HepG2 (cell line): Measurements from ENCODE around the gene DIP2C. TPM values are rescaled to one million over a fixed set of nuclear protein-coding genes. Genes with fewer than 3 reads are reported as not detected.

Experiments used
- ATAC-seq: fragments of 200-7000 bp; cut with Tn5 transposase; 3 replicates; pipeline ENCODE4 v1.9.1; 2020; ENCODE audit warnings: mild to moderate bottlenecking, moderate library complexity
- BruUV-seq: library from RNA; stranded (reverse); fragments of 400-500 nt; replicated peaks from 2 replicates; lab custom pipeline; 2021; lab: Mats Ljungman, UMichigan
- CTCF ChIA-PET: fragments of 300-600 bp; formaldehyde crosslinking; extraction: SDS; loops from one replicate; lab custom pipeline; 2021; ENCODE audit warnings: low total read pairs, inconsistent platforms, low intra/inter-chr PET ratio; lab: Yijun Ruan, JAX
- POLR2A ChIA-PET: fragments of 350-600 bp; sonication (Branson Sonifier 250); formaldehyde crosslinking; loops from one replicate; lab custom pipeline; 2020; ENCODE audit warnings: antibody characterized with exemption, inconsistent platforms; lab: Yijun Ruan, JAX
- DNase-seq: peaks from one replicate; pipeline ENCODE4 v3.0.0-alpha.2; 2015; ENCODE audit warnings: low spot score
- FAIRE-seq: peaks from 3 replicates; lab custom pipeline; 2011; peaks lifted over from hg19 to GRCh38; lab: Jason Lieb, UNC
- H2AFZ ChIP-seq: one replicate; pipeline ENCODE4 v1.6.1; 2011; ENCODE audit warnings: low read length, inconsistent platforms
- H3K27ac ChIP-seq: fragments of 300-600 bp; 3 replicates; pipeline ENCODE4 v1.8.0; 2011; ENCODE audit warnings: mixed run types, mild to moderate bottlenecking, mixed read lengths, low read length, inconsistent platforms; ENCODE audit not compliant: insufficient read depth; ENCODE audit errors: extremely low read length
- H3K27me3 ChIP-seq, 2 experiments: fragments of 200-600 bp in 1 of 2; 2 replicates in 1 of 2; 3 replicates in 1 of 2; pipeline versions ENCODE4 v1.6.0 to v1.8.0; 2011; ENCODE audit warnings: low read length in 2 of 2, mild to moderate bottlenecking in 2 of 2, moderate library complexity in 2 of 2, inconsistent platforms in 1 of 2; ENCODE audit not compliant: insufficient read depth in 2 of 2, control insufficient read depth in 1 of 2
- H3K36me3 ChIP-seq, 2 experiments: fragments of 200-600 bp in 1 of 2; replicated peaks in 1 of 2; 2 replicates in 1 of 2; 3 replicates in 1 of 2; pipeline versions ENCODE4 v1.5.1 to v1.8.0; 2011; ENCODE audit warnings: low read length in 2 of 2, inconsistent platforms in 1 of 2; ENCODE audit not compliant: insufficient read depth in 2 of 2, control insufficient read depth in 1 of 2
- H3K4me1 ChIP-seq: 2 replicates; pipeline ENCODE4 v1.5.1; 2012; ENCODE audit warnings: low read length, inconsistent platforms; ENCODE audit not compliant: insufficient read depth
- H3K4me2 ChIP-seq: 2 replicates; pipeline ENCODE4 v1.6.0; 2011; ENCODE audit warnings: low read depth, low read length, inconsistent platforms
- H3K4me3 ChIP-seq, 3 experiments: fragments of 200-600 bp in 1 of 3; sonication (generic), shearing (Covaris generic) in 1 of 3; replicated peaks in 1 of 3; 2 replicates each; pipeline ENCODE4 v1.5.1; 2011 to 2016; ENCODE audit warnings: low read length in 3 of 3, inconsistent platforms in 2 of 3, low read depth in 2 of 3, mild to moderate bottlenecking in 2 of 3, control low read depth in 1 of 3, mixed read lengths in 1 of 3; ENCODE audit not compliant: insufficient read depth in 1 of 3
- H3K79me2 ChIP-seq: one replicate; pipeline ENCODE4 v1.6.1; 2011; ENCODE audit warnings: low read length, inconsistent platforms; ENCODE audit not compliant: insufficient read depth
- H3K9ac ChIP-seq: 2 replicates; pipeline ENCODE4 v1.6.0; 2011; ENCODE audit warnings: mild to moderate bottlenecking, low read depth, low read length, inconsistent platforms; ENCODE audit not compliant: insufficient read depth
- H3K9me3 ChIP-seq: 2 replicates; pipeline ENCODE4 v1.5.1; 2012; ENCODE audit warnings: mild to moderate bottlenecking, low read length
- H4K20me1 ChIP-seq: 2 replicates; pipeline ENCODE4 v1.6.0; 2011; ENCODE audit warnings: inconsistent platforms, mild to moderate bottlenecking, low read length, moderate library complexity; ENCODE audit not compliant: insufficient read depth
- ARNT2 ChIP-seq: sonication (generic); formaldehyde crosslinking; IDR thresholded peaks from 2 replicates; pipeline ENCODE4 v1.8.0; 2022; ENCODE audit warnings: mild to moderate bottlenecking, low read depth, missing genetic modification reagents, moderate library complexity
- BRD4 ChIP-seq: sonication (generic); formaldehyde crosslinking; IDR thresholded peaks from 2 replicates; pipeline ENCODE4 v1.4.0; 2020; ENCODE audit warnings: missing genetic modification reagents
- CBFB ChIP-seq: sonication (generic); formaldehyde crosslinking; IDR thresholded peaks from 2 replicates; pipeline ENCODE4 v1.4.0; 2020; ENCODE audit warnings: missing genetic modification reagents
- KAT2B ChIP-seq: fragments of 150-350 bp; IDR thresholded peaks from 2 replicates; pipeline ENCODE4 v1.6.1; 2014; ENCODE audit warnings: low read depth, low read length, borderline replicate concordance
- ZBTB2 ChIP-seq: sonication (generic); formaldehyde crosslinking; IDR thresholded peaks from 2 replicates; pipeline ENCODE4 v1.8.0; 2022; ENCODE audit warnings: low read depth, missing genetic modification reagents
- ZNF280D ChIP-seq: sonication (generic); formaldehyde crosslinking; IDR thresholded peaks from 2 replicates; pipeline ENCODE4 v1.5.1; 2020; ENCODE audit warnings: mild to moderate bottlenecking, missing genetic modification reagents
- ZNF558 ChIP-seq: sonication (generic); formaldehyde crosslinking; IDR thresholded peaks from 2 replicates; pipeline ENCODE4 v1.9.0; 2022; ENCODE audit warnings: mild to moderate bottlenecking, missing genetic modification reagents, borderline replicate concordance
- ZNF777 ChIP-seq: sonication (generic); formaldehyde crosslinking; IDR thresholded peaks from 2 replicates; pipeline ENCODE4 v1.4.0; 2020; ENCODE audit warnings: missing genetic modification reagents
- WGBS: methylation state at CpG from one replicate; pipeline ENCODE4 v1.1.6; 2017; ENCODE audit warnings: low lambda C conversion rate; 5-methylcytosine and 5-hydroxymethylcytosine counted together
- in situ Hi-C: cut with HindIII; loops from 2 replicates; pipeline ENCODE4 v1.10.0; 2017; ENCODE audit warnings: low pct_unique_long_range_greater_than_20kb; ENCODE audit not compliant: extremely low pct_ligation_motif_present
- intact Hi-C: fragments of 100-400 bp; cut with micrococcal nuclease; formaldehyde crosslinking; loops from one replicate; pipeline ENCODE4 v1.10.0; 2022; ENCODE audit not compliant: unreplicated experiment
- polyA plus RNA-seq, 8 experiments: library from polyadenylated mRNA; depleted of rRNA in 3 of 8; stranded (reverse) in 7 of 8; unstranded in 1 of 8; fragments of >200 nt; fragmentation: Illumina TruSeq in 4 of 8; extraction: Trizol in 4 of 8; gene quantifications; 2 replicates each; pipeline versions ENCODE4 v1.2.1 to v1.2.3, GENCODE V29; 2011 to 2016; ENCODE audit warnings: low read depth in 4 of 8, missing spikeins in 1 of 8, mixed read lengths in 1 of 8; ENCODE audit not compliant: insufficient read depth in 1 of 8
- total RNA-seq, 5 experiments: library from RNA; depleted of rRNA; stranded (reverse); fragments of >200 nt; fragmentation: Illumina TruSeq; extraction: Trizol; gene quantifications; 2 replicates each; pipeline ENCODE4 v1.2.3, GENCODE V29; 2016; ENCODE audit warnings: low read depth in 1 of 5

Gene DIP2C
- total and polyA plus RNA-seq, 2 of the 13 experiments (the other 11 are each of a cell fraction or from before 2014, with no cell fraction given): 2.2 to 2.7 TPM

- H3K9me3 ChIP-seq: peaks cover 6% of the 10 kb centered on the region; the same call in 1 of the 2 replicates
- ATAC-seq (no peak), FAIRE-seq (no peak), DNase-seq (no peak)
- no TSS peak for BruUV-seq
- H3K9ac ChIP-seq: no peak overlapping the region
- TF ChIP-seq ZNF558 (CRISPR knock-in tag): no peak
- TF ChIP-seq KAT2B: no peak
- TF ChIP-seq BRD4 (CRISPR knock-in tag): no peak
- no peak for TF ChIP-seq ARNT2 (CRISPR knock-in tag)
- TF ChIP-seq CBFB: no peak
- TF ChIP-seq ZNF280D (CRISPR knock-in tag): no peak
- no peak for TF ChIP-seq ZBTB2
- TF ChIP-seq ZNF777 (CRISPR knock-in tag): no peak
- no peaks in the 10 kb centered on the region for H3K79me2 ChIP-seq
- no peaks in the 10 kb centered on the region for H4K20me1 ChIP-seq
- no peak overlapping the region for H3K27ac ChIP-seq
- intact Hi-C loops: no loop called here
- no peak overlapping the region for H2AFZ ChIP-seq
- no peak overlapping the region for H3K4me2 ChIP-seq
- H3K4me3 ChIP-seq: no peak overlapping the region
- peaks cover 0 to 4% of the 10 kb centered on the region in 2 experiments; a peak in 2 of 5 replicates for H3K27me3 ChIP-seq
- POLR2A ChIA-PET: no interaction called here
- H3K36me3 ChIP-seq: no peaks in the 10 kb centered on the region
- in situ Hi-C loops: loop anchor here (5.0 kb wide), 1 partner anchor 63 kb away; no protein-coding TSS in a partner anchor
- CTCF ChIA-PET: no interaction called here
- 76% methylated on average over 3 of the region's 3 CpGs for WGBS
- peaks cover 18% of the 10 kb centered on the region for H3K4me1 ChIP-seq
Measured at GRCh38 chr10:714214-714613, 24.7 kb upstream of the DIP2C start.
